ENCODE measurements around the gene SDF4.

DNA sequence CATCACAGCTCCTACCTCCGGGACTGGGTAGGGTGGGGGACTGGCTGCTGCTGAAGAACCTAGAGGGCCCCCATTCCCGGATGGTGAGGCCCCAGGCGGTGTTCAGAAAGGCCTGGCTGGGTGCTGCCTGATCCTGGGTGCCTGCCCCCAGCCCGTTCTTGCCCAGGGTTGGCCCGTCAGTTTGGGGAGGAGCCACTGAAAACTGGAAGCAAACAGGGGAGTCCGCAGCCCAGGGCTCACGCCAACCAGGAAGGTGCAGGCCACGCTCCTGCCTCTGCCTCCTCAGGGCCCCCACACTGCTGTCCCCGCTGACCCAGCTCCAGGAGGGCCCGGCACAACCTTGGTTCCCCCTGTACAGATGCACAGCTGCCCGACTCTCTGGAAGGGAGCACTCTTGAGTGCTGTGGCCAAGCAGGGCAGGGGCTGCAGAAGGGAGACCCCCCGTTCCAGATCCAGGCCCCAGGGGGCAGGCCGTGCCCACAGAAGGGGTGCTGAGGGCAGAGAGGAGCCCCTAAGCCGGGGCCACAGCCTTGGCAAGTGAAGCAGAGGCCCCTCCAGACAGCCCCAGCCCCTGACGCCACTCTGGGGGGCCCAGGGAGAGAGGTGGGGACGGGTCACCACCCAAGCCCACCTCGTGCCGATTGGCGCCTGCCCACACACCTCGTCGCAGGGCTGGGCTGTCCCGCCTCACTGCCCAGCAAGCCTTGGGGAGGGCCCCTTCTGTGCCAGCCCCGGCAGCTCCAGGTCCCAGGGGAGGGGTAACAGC, 9.2 kb upstream of the SDF4 start:
- TF ChIP-seq, protein P1, sequence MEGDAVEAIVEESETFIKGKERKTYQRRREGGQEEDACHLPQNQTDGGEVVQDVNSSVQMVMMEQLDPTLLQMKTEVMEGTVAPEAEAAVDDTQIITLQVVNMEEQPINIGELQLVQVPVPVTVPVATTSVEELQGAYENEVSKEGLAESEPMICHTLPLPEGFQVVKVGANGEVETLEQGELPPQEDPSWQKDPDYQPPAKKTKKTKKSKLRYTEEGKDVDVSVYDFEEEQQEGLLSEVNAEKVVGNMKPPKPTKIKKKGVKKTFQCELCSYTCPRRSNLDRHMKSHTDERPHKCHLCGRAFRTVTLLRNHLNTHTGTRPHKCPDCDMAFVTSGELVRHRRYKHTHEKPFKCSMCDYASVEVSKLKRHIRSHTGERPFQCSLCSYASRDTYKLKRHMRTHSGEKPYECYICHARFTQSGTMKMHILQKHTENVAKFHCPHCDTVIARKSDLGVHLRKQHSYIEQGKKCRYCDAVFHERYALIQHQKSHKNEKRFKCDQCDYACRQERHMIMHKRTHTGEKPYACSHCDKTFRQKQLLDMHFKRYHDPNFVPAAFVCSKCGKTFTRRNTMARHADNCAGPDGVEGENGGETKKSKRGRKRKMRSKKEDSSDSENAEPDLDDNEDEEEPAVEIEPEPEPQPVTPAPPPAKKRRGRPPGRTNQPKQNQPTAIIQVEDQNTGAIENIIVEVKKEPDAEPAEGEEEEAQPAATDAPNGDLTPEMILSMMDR (IDR thresholded peaks at IDR 0.05; ENCODE audit: low read length) = no peak
- TF ChIP-seq EZH2 (IDR thresholded peaks at IDR 0.05; ENCODE audit: borderline replicate concordance, low read length) = no peak

Data from OCI-LY1 (cell line).